Astrocyte of the spinal cord (primary cell): ENCODE measurements around the gene CD82.

Experiments
- DNase-seq: peaks from one replicate; pipeline ENCODE4 v3.0.0; 2011; ENCODE audit warnings: low read depth, low spot score
- H3K4me3 ChIP-seq: 2 replicates; pipeline ENCODE4 v1.5.1; 2011; ENCODE audit warnings: low read depth, mild to moderate bottlenecking, low read length, moderate library complexity
- in situ Hi-C: cut with HindIII; loops from 2 replicates; pipeline ENCODE4 v1.10.0; 2017; ENCODE audit warnings: low sequenced_read_pairs
- TF ChIP-seq, protein P1 (sequence below): IDR thresholded peaks from 2 replicates; pipeline ENCODE4 v1.5.1; 2012; ENCODE audit warnings: low read depth, mild to moderate bottlenecking, low read length, inconsistent platforms

Gene CD82

DNA sequence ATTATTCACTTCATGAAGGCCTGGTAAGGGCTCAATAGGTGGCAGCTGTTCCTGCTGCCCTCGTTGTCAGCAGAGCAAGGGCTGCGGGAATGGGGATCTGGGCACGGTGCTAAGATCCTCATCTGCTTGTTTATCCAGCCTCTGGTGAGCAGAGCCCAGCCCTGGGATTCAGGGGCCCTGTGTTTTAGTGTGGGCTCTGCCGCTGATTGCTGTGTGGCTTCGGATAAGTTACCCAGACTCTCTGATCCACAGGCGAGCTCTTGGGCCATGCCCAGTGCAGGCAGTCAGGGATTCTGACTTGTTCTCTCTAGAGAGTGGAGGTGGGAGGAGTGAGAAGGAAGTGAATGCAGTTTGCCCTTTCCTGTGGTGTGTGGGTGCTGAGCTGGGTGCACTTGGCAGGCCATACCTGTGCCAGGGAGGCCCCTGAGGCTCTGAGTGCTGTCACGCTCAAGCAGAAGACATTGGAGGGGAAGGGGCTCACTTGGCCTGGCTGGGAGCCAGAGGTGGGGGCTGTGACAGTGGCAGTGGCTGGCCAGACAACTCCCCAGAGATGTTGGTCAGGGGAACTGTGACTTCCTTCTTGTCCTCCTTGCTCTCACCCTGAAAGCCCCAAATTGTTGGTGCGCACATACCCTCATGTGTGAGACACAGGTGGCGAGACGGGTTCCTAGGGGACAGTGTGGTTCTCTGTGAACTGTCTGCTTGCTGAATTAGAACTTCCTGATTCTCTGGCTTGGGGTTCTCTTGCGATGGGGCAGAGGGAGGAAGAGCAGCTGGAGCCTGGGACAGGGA lies 43.7 kb downstream of the CD82 start:
- TF ChIP-seq, protein P1, sequence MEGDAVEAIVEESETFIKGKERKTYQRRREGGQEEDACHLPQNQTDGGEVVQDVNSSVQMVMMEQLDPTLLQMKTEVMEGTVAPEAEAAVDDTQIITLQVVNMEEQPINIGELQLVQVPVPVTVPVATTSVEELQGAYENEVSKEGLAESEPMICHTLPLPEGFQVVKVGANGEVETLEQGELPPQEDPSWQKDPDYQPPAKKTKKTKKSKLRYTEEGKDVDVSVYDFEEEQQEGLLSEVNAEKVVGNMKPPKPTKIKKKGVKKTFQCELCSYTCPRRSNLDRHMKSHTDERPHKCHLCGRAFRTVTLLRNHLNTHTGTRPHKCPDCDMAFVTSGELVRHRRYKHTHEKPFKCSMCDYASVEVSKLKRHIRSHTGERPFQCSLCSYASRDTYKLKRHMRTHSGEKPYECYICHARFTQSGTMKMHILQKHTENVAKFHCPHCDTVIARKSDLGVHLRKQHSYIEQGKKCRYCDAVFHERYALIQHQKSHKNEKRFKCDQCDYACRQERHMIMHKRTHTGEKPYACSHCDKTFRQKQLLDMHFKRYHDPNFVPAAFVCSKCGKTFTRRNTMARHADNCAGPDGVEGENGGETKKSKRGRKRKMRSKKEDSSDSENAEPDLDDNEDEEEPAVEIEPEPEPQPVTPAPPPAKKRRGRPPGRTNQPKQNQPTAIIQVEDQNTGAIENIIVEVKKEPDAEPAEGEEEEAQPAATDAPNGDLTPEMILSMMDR, result no peak
- in situ Hi-C loops, result no loop called here
- no peak for DNase-seq
- H3K4me3 ChIP-seq, result no peak overlapping the region

DNA sequence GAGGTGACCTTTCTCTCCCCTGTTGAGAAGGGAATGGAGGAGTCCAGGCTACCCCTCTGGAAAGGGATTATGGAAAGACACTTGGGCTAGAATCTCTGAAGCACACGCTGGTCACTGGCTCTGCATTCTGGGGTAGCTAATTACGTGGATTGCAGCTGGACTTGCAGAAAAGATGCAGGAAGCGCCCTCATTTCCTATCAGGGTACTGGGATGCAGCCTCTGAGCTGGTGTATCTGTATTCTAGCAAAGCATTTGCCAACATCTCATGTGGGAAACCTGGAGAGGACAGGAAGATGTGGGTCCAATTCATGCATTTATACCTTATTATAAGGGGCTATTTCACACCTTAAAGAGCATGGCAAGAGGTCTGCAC lies 44.3 kb downstream of the CD82 start:
- DNase-seq, result no peak
- in situ Hi-C loops, result no loop called here
- no peak overlapping the region for H3K4me3 ChIP-seq
- TF ChIP-seq, protein P1, result no peak

DNA sequence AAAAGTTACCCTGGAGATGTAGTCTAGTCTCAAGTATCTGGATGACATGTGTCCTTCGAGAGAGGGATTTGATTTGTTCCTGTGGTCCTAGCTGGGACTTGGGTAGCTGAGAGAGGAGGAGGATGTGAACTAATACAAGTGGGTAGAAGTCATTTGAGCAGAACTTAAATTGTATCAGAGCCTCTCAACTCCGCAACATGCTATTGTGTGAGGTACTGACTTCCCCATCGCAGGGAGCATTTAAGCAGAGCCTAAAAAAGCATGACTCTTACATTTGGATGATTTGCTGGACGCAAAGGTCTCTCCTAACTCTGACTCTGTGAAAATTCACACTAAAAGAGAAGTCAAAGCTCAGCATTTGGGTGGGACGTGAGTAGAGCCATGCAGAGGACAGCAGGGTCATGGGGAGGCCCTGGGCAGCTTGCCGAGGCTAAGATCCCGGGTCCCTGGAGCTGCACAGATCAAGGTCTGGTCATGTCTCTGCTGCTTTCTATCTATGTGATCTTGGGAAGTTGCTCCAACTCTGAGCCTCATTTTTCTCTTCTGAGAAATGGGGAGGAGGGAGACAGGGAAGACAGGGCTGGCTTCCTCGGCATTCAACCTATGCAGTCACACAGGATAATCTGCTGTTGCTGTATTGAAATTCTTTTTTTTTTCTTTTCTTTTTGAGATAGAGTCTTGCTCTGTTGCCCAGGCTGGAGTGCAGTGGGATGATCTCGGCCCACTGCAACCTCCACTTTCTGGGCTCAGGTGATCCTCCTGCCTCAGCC lies 44.9 kb downstream of the CD82 start:
- no peak overlapping the region for H3K4me3 ChIP-seq
- TF ChIP-seq, protein P1, result no peak
- in situ Hi-C loops, result no loop called here
- DNase-seq, result no peak

DNA sequence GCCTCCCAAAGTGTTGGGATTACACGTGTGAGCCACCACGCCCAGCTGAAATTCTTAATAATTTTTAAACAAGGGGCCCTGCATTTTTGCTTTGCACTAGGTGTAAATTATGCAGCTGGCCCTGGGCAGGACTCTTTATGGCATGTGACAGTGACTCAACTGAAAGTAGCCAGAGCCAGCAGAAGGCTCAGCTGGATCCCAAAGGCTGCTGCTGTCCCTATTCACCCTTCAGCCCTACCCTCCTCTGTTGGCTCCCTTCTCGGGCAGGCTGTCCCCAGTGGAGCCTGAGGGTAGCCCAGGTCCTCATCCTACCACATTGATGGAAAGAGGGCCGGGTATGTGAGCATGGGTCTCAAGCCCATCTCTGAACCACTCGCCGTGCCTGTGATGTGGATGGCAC lies 45.6 kb downstream of the CD82 start:
- in situ Hi-C loops, result no loop called here

DNA sequence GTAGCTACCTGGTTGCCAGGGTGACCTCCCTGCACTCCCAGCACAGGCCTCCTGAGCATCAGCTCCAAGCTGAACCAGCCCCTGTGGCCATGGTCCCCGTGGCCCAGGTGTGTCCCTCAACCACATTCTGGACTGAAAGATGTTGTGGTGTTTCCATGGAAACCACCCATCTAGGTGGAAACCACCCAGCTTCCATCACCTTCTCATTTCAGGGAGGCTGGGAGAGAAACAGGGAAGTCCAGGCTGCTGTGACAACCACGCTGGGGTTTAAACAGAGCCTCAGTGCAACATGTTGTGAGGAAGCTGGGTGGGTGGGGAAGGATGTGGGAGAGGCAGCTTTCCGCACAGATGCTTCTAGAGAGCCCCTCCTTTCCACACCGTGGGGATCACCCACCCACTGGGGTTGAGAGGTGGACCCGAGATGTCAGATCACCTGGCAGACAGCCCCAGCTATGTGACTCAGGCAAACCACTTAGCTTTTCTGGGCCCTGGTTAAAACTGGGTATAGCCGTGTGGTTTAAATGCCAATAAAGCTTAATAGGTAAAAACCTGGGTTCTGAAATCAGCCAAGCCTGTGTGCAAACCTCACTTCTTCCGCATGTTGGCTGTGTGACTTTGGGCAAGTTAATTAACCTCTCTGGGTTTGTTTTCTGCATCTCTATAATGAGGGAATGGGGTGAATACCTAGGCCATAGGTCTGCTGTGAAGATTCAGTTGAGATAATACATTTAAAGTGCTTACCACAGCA lies 46.4 kb downstream of the CD82 start:
- in situ Hi-C loops, result no loop called here
- TF ChIP-seq, protein P1, result no peak
- H3K4me3 ChIP-seq, result no peak overlapping the region
- no peak for DNase-seq

More for the DNA sequence above, 45.6 kb downstream of the CD82 start:
- no peak for DNase-seq
- TF ChIP-seq, protein P1, result no peak
- no peak overlapping the region for H3K4me3 ChIP-seq

DNA sequence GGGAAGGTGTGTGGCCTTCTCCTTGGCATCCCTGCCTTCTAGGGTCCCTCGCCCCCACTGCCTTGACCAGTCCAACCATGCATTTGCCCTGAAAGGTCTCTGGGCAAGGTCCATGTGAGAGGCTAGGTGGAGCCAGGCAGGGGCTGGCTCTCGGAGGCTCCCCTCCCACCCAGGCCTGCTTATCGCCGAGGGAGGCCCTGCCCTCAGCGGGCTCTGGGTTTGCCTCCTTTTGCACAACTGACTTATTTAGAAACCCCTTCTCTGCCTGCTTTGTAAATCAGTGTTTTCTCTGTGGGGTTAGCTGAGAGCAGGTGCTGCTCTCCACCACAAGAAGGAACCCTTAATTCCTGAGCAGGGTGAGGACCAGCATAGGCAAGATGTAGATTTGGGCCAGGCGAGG lies 47.7 kb downstream of the CD82 start:
- H3K4me3 ChIP-seq, result no peak overlapping the region
- DNase-seq, result no peak
- in situ Hi-C loops, result no loop called here
- TF ChIP-seq, protein P1, result no peak
